Measurements from ENCODE around the gene IGSF9. TPM values are rescaled to one million over a fixed set of nuclear protein-coding genes. Genes with fewer than 3 reads are reported as not detected.
A peak's percentile ranks its signal among the peaks of the same experiment; 100 is the strongest.

Gene IGSF9
- 0.25 and 0.44 TPM in 2 replicates for total RNA-seq (2022)
- Bru-seq, nascent RNA: percentile 15 among the genes with signal in this experiment
- percentile 19 among the genes with signal in this experiment for BruChase-seq, experiment 1, labeled RNA remaining after a 6-hour chase
- percentile 20 among the genes with signal in this experiment for BruChase-seq, experiment 2, labeled RNA remaining after a 2-hour chase
- long read RNA-seq, full-length matches to known transcripts: 1 of 1 reads
- long read RNA-seq, partial matches to known transcripts: 0 of 1 reads
- long read RNA-seq, other reads (novel, unspliced or antisense): 0 of 1 reads

GRCh38 chr1:159945483-159946241 is at the start of gene IGSF9:
Gene IGSF9, minus strand, starts transcription at chr1:159945613. Its CDS starts 2,159 bp downstream, at chr1:159943454.
- Mint-ChIP-seq H3K27ac (ENCODE audit: low read depth, unreplicated experiment) (no peak within 1 kb of the TSS), H3K4me1 (ENCODE audit: insufficient read depth, unreplicated experiment) (peaks cover 45% of the 10 kb centered on the region), H3K9me3 (ENCODE audit: unreplicated experiment) (no peaks in the 10 kb centered on the region), H3K27me3 (ENCODE audit: insufficient read depth, unreplicated experiment) (no peaks in the 10 kb centered on the region), H3K4me3 (ENCODE audit: unreplicated experiment) (peak within 1 kb of the TSS; percentile 69), H3K36me3 (ENCODE audit: insufficient read depth, unreplicated experiment) (no peaks in the 10 kb centered on the region)
- ChIA-PET POLR2A (interaction anchor here (0.7 to 3.5 kb wide), 9 partner anchors 10 to 85 kb away, joined by 3 to 19 read pairs (median 4); partner anchors contain the start of gene SLAMF9), CTCF (interaction anchor here (0.6 to 52.4 kb wide), 22 partner anchors 10 to 302 kb away, joined by 3 to 1675 read pairs (median 4); partner anchors contain the start of gene TAGLN2)
- DNase-seq (ENCODE audit: unreplicated experiment): peak; percentile 86
- BruUV-seq (replicated peaks): no TSS peak
- intact Hi-C loops (cut with micrococcal nuclease): no loop called here
- TF ChIP-seq CTCF (IDR thresholded peaks at IDR 0.05; ENCODE audit: unreplicated experiment): peak; percentile 37

- no peak overlapping the region for H3K4me3 Mint-ChIP-seq (ENCODE audit: unreplicated experiment)
- no peaks in the 10 kb centered on the region for H3K27me3 Mint-ChIP-seq (ENCODE audit: insufficient read depth, unreplicated experiment)
- no peaks in the 10 kb centered on the region for H3K36me3 Mint-ChIP-seq (ENCODE audit: insufficient read depth, unreplicated experiment)
- ChIA-PET POLR2A (no interaction called here), CTCF (interaction anchor here (4.2 to 4.3 kb wide), 2 partner anchors 12 to 57 kb away, joined by 25 to 51 read pairs; no protein-coding TSS in a partner anchor)
- no peak overlapping the region for H3K27ac Mint-ChIP-seq (ENCODE audit: low read depth, unreplicated experiment)
- DNase-seq (ENCODE audit: unreplicated experiment): no peak
- peaks cover 23% of the 10 kb centered on the region for H3K4me1 Mint-ChIP-seq (ENCODE audit: insufficient read depth, unreplicated experiment)
- no peak for TF ChIP-seq CTCF (IDR thresholded peaks at IDR 0.05; ENCODE audit: unreplicated experiment)
- no TSS peak for BruUV-seq (replicated peaks)
- H3K9me3 Mint-ChIP-seq (ENCODE audit: unreplicated experiment): no peaks in the 10 kb centered on the region
- intact Hi-C loops (cut with micrococcal nuclease): no loop called here
These were observed 49.5 kb upstream of the IGSF9 start for GRCh38 chr1:159994896-159995295.

- POLR2A ChIA-PET: no interaction called here
- BruUV-seq (replicated peaks): no TSS peak
- CTCF ChIA-PET: interaction anchor here (0.6 to 4.3 kb wide), 7 partner anchors 10 to 871 kb away, joined by 3 to 51 read pairs (median 4); no protein-coding TSS in a partner anchor
- Mint-ChIP-seq H3K4me1 (ENCODE audit: insufficient read depth, unreplicated experiment) (peaks cover 17% of the 10 kb centered on the region), H3K27me3 (ENCODE audit: insufficient read depth, unreplicated experiment) (no peaks in the 10 kb centered on the region), H3K9me3 (ENCODE audit: unreplicated experiment) (no peaks in the 10 kb centered on the region), H3K36me3 (ENCODE audit: insufficient read depth, unreplicated experiment) (no peaks in the 10 kb centered on the region), H3K27ac (ENCODE audit: low read depth, unreplicated experiment) (no peak overlapping the region), H3K4me3 (ENCODE audit: unreplicated experiment) (no peak overlapping the region)
- no peak for TF ChIP-seq CTCF (IDR thresholded peaks at IDR 0.05; ENCODE audit: unreplicated experiment)
- intact Hi-C loops (cut with micrococcal nuclease): no loop called here
- no peak for DNase-seq (ENCODE audit: unreplicated experiment)
These were observed 48.5 kb upstream of the IGSF9 start for GRCh38 chr1:159993911-159994310.

- CTCF ChIA-PET: interaction anchor here (0.6 to 4.3 kb wide), 6 partner anchors 15 to 782 kb away, joined by 3 to 28 read pairs (median 6); no protein-coding TSS in a partner anchor
- Mint-ChIP-seq H3K4me1 (ENCODE audit: insufficient read depth, unreplicated experiment) (peaks cover 17% of the 10 kb centered on the region), H3K9me3 (ENCODE audit: unreplicated experiment) (no peaks in the 10 kb centered on the region), H3K4me3 (ENCODE audit: unreplicated experiment) (no peak overlapping the region), H3K27me3 (ENCODE audit: insufficient read depth, unreplicated experiment) (no peaks in the 10 kb centered on the region), H3K36me3 (ENCODE audit: insufficient read depth, unreplicated experiment) (no peaks in the 10 kb centered on the region), H3K27ac (ENCODE audit: low read depth, unreplicated experiment) (no peak overlapping the region)
- no peak for TF ChIP-seq CTCF (IDR thresholded peaks at IDR 0.05; ENCODE audit: unreplicated experiment)
- no TSS peak for BruUV-seq (replicated peaks)
- DNase-seq (ENCODE audit: unreplicated experiment): no peak
- POLR2A ChIA-PET: interaction anchor here (0.9 to 1.3 kb wide), 2 partner anchors 11 to 23 kb away, joined by 3 to 4 read pairs; no protein-coding TSS in a partner anchor
- intact Hi-C loops (cut with micrococcal nuclease): no loop called here
These were observed 46.7 kb upstream of the IGSF9 start for GRCh38 chr1:159992161-159992560.

Measured in MCF 10A (cell line).